Pancreas (tissue), 10 donors: ENCODE measurements around the gene CDCA4. TPM values are rescaled to one million over a fixed set of nuclear protein-coding genes. Genes with fewer than 3 reads are reported as not detected.
"Not testable (repeated sequence)": the region's sequence is repeated elsewhere in the genome, so short reads cannot be mapped to it uniquely, and the experiment has no call there.

Experiments used
- ATAC-seq, 4 donors: fragments of 200-7000 bp; cut with Tn5 transposase; one replicate each; pipeline versions ENCODE4 v1.8.0 to v1.9.1; 2020; ENCODE audit warnings: mild to moderate bottlenecking in 4 of 4, moderate library complexity in 4 of 4
- DNase-seq, 6 donors: peaks; one replicate each; pipeline ENCODE4 v3.0.0-alpha.2; 2020
- FAIRE-seq: peaks from 2 replicates; lab custom pipeline; 2012; peaks lifted over from hg19 to GRCh38; lab: Jason Lieb, UNC
- H3K27ac ChIP-seq, 4 donors: fragments of 200-600 bp; sonication (generic); 1 replicate in 3 of 4; 2 replicates in 1 of 4; pipeline versions ENCODE4 v1.5.0 to v1.8.0; 2020
- H3K27me3 ChIP-seq, 4 donors: fragments of 200-600 bp; one replicate each; pipeline ENCODE4 v1.8.0; 2021
- H3K36me3 ChIP-seq, 3 donors: fragments of 200-600 bp; sonication (generic) in 1 of 3; one replicate each; pipeline versions ENCODE4 v1.5.0 to v1.8.0; 2020 to 2021
- H3K4me1 ChIP-seq, 3 donors: fragments of 200-600 bp; one replicate each; pipeline ENCODE4 v1.8.0; 2021
- H3K4me3 ChIP-seq, 4 donors: fragments of 200-600 bp; sonication (generic) in 2 of 4; one replicate each; pipeline versions ENCODE4 v1.5.0 to v1.8.0; 2020 to 2021
- H3K9me3 ChIP-seq, 4 donors: fragments of 200-600 bp; one replicate each; pipeline ENCODE4 v1.8.0; 2021
- WGBS, 2 donors: extraction: QIAGEN DNeasy Blood & Tissue Kit; methylation state at CpG; one replicate each; pipeline ENCODE4 v1.1.7; 2013; 5-methylcytosine and 5-hydroxymethylcytosine counted together
- intact Hi-C, 3 donors: fragments of 100-400 bp; cut with DNase I; formaldehyde crosslinking; loops; one replicate each; pipeline versions ENCODE4 v1.11.1 to v1.14.2; 2022
- polyA plus RNA-seq, 2 donors: library from polyadenylated mRNA; stranded (reverse); fragments of 200-250 nt; gene quantifications; one replicate each; pipeline ENCODE4 v1.2.3, GENCODE V29; 2013
- total RNA-seq, 6 donors: library from RNA; stranded (reverse); fragmentation: NEBNext Ultra II Directional in 4 of 6; extraction: Animal tissue kit (Norgen Biotek cat#: 25700) in 4 of 6; gene quantifications; one replicate each; pipeline versions ENCODE4 v1.2.1 to v1.2.4, GENCODE V29; 2021 to 2023
- TF ChIP-seq, protein P1 (sequence below), 4 donors: fragments of 200-600 bp; sonication (generic) in 3 of 4; IDR thresholded peaks; one replicate each; pipeline versions ENCODE4 v1.5.0 to v1.8.0; 2021; ENCODE audit warnings: antibody characterized with exemption in 4 of 4
- donor health status: healthy with polysubstance abuse.
- donor health status: DM: no; HTN: no; CAD: no; lungs with moderate emphysema.
- donor health status: DM: no; HTN: no; CAD: no.
- donor health status: control.
- donor health status: control.
- donor health status: Bipolar disorder and iron deficiency.
- donor health status: DM: yes; HTN: yes; CAD: no.
- donor health status: DM: no; HTN: no; CAD: no.
- donor health status: DM: no; HTN: no; CAD: no.
- donor health status: DM: yes; HTN: yes; CAD: no.

The CDCA4 gene
- total and polyA plus RNA-seq, 8 donors: 1.2 to 3.5 (median 2.7) TPM

DNA sequence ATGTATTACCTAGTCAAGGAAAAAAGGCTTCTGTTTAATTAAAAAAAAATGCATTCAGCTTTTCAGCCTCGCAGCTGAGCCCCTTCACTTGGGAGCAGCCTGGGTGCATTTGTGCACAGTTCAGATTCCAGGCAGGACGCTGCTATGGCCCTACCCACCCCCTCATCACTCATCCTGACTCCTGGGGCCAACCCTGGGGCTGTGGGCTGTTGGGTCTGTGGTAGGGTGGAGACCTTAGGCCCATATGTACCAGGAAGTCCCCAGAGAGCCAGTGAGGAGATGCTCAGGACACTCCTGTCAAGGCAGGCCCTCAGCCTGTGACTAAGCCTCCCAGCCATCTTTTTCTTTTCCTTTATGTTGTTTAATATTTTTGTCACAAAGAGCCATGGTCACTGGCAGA lies 9.3 kb upstream of the CDCA4 start:
- H3K9me3 ChIP-seq: no peaks in the 10 kb centered on the region
- no peak for FAIRE-seq
- ATAC-seq: no peak
- H3K27me3 ChIP-seq: no peaks in the 10 kb centered on the region
- TF ChIP-seq, protein P1, sequence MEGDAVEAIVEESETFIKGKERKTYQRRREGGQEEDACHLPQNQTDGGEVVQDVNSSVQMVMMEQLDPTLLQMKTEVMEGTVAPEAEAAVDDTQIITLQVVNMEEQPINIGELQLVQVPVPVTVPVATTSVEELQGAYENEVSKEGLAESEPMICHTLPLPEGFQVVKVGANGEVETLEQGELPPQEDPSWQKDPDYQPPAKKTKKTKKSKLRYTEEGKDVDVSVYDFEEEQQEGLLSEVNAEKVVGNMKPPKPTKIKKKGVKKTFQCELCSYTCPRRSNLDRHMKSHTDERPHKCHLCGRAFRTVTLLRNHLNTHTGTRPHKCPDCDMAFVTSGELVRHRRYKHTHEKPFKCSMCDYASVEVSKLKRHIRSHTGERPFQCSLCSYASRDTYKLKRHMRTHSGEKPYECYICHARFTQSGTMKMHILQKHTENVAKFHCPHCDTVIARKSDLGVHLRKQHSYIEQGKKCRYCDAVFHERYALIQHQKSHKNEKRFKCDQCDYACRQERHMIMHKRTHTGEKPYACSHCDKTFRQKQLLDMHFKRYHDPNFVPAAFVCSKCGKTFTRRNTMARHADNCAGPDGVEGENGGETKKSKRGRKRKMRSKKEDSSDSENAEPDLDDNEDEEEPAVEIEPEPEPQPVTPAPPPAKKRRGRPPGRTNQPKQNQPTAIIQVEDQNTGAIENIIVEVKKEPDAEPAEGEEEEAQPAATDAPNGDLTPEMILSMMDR (IDR thresholded peaks at IDR 0.05): no peak
- no peaks in the 10 kb centered on the region for H3K4me1 ChIP-seq
- 69 to 78% methylated on average over 2 of the region's 2 CpGs for WGBS, 2 donors
- H3K27ac ChIP-seq: no peak overlapping the region
- no peak overlapping the region for H3K4me3 ChIP-seq
- H3K36me3 ChIP-seq: no peaks in the 10 kb centered on the region
- intact Hi-C loops: no loop called here
- no peak for DNase-seq

- FAIRE-seq (no peak), ATAC-seq (no peak), DNase-seq (no peak)
- no peak overlapping the region for H3K27ac ChIP-seq
- no peaks in the 10 kb centered on the region for H3K36me3 ChIP-seq
- 61 to 77% methylated on average over 7 of the region's 7 CpGs for WGBS, 2 donors
- intact Hi-C loops: no loop called here
- H3K4me3 ChIP-seq: no peak overlapping the region
- H3K9me3 ChIP-seq: no peaks in the 10 kb centered on the region
- H3K27me3 ChIP-seq: no peaks in the 10 kb centered on the region
- TF ChIP-seq, protein P1 (IDR thresholded peaks at IDR 0.05): no peak
- no peaks in the 10 kb centered on the region for H3K4me1 ChIP-seq
Measured at GRCh38 chr14:105029402-105029801, 8.5 kb upstream of the CDCA4 start.

DNA sequence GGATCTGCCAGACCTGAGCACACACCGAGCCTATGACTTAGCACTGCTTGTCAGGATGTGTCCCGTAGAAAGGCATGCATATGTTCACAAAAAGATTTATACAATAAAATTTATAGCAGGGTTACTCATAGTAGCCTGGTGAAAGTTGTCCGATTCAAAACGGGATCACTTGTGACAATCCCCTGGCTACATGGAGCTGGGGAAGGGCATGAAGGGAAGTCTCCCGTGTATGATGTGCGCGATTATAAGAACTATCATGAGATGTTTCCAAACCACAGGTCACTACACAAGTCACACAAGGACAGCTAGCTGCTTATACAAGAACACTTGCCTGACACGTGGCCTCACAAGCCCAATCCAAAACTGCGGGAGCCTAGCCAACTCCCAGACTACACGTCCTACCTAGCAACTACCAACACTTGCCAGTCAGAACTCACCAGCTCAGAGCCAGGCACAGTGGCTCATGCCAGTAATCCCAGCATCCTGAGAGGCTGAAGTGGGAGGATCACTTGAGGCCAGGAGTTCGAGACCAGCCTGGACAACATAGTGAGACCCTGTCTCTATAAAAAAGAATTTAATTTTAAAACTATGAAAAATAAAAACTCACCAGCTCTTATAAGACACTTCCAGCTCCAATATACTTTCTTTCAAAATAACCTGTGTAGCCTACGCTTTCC lies 7.5 kb upstream of the CDCA4 start:
- WGBS, 2 donors: 72 to 85% methylated on average over 12 of the region's 12 CpGs
- intact Hi-C loops: no loop called here
- H3K27ac ChIP-seq: no peak overlapping the region
- ATAC-seq (peak in 1 of 4 donors; percentile 32), DNase-seq (no peak), FAIRE-seq (no peak)
- H3K4me1 ChIP-seq: no peaks in the 10 kb centered on the region
- H3K36me3 ChIP-seq: no peaks in the 10 kb centered on the region
- H3K9me3 ChIP-seq: no peaks in the 10 kb centered on the region
- no peak overlapping the region for H3K4me3 ChIP-seq
- no peaks in the 10 kb centered on the region for H3K27me3 ChIP-seq
- TF ChIP-seq, protein P1 (IDR thresholded peaks at IDR 0.05): no peak

DNA sequence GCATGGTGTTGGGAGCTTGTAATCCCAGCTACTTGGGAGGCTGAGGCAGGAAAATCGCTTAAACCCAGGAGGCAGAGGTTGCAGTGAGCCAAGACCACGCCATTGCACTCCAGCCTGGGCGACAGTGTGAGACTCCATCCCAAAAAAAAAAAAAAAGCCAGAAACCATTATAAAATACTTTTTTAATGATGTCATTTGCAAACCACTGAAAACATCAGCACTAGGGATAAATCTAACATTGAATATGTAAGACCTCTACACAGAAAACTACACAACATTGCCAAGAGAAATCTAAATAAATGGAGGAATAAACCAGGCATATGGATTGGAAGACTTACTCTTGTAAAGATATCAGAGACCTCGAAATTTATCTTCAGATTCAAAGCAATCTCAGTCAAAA lies 6.8 kb upstream of the CDCA4 start:
- H3K9me3 ChIP-seq, H3K27me3 ChIP-seq, ATAC-seq, H3K27ac ChIP-seq, intact Hi-C loops, FAIRE-seq, H3K4me3 ChIP-seq, DNase-seq, H3K4me1 ChIP-seq, H3K36me3 ChIP-seq: not testable (repeated sequence)
- WGBS, 2 donors: 72 to 78% methylated on average over 4 of the region's 4 CpGs

DNA sequence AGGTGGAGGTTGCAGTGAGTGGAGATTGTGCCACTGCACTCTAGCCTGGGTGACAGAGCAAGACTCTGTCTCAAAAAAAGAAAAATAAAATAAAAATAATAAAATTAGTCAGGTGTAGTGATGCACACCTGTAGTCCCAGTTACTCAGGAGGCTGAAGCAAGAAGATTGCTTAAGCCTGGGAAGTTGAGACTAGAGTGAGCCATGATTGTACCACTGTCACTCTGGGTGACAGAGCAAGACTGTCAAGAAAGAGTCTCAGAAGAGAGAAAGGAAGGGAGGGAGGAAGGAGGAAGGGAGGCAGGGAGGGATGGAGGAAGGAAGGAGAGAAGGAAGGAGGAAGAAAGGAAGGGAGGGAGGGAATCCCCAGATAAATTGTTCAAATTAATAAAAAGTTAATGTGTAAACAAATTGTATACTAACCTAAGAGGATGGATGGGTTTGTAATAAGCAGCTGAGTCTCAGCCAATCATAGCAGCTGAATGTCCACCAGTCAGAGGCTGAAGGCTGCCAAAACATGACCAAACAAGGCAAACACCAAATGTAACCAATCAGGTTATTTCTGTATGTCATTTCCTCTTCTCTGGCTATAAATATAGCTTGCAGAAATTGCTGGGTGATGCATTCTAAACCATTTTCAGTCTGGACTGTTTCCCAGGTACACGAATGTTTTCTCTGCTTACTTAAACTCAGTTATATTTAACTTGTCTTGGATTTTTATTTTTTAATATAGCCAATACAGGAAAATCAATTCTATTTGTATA lies 6.1 kb upstream of the CDCA4 start:
- FAIRE-seq (no peak), ATAC-seq (peak in 2 of 4 donors; percentile 18 to 31), DNase-seq (no peak)
- intact Hi-C loops: no loop called here
- H3K36me3 ChIP-seq: no peaks in the 10 kb centered on the region
- H3K27me3 ChIP-seq: no peaks in the 10 kb centered on the region
- H3K9me3 ChIP-seq: no peaks in the 10 kb centered on the region
- H3K4me1 ChIP-seq: peaks cover 0 to 4% (median 0%) of the 10 kb centered on the region in 3 donors
- TF ChIP-seq, protein P1 (IDR thresholded peaks at IDR 0.05): no peak
- WGBS, 2 donors: 30 to 44% methylated on average over 1 of the region's 1 CpG
- no peak overlapping the region for H3K4me3 ChIP-seq
- H3K27ac ChIP-seq: no peak overlapping the region
